Measurements from ENCODE around the gene IBA57. TPM values are rescaled to one million over a fixed set of nuclear protein-coding genes. Genes with fewer than 3 reads are reported as not detected.

Gene IBA57
- polyA plus RNA-seq, 1 donor (not counting 4 experiments of a cell fraction or from before 2014, with no cell fraction given), result 1.5 TPM

- dilution Hi-C loops (cut with MboI; ENCODE audit: extremely low pct_ligation_motif_present, low sequenced_read_pairs), result no loop called here
- Histone ChIP-seq H3K4me2 (ENCODE audit: control insufficient read depth, extremely low read depth, insufficient read depth, low read depth, low read length) (no peak overlapping the region), H4K20me1 (ENCODE audit: control insufficient read depth, extremely low read depth, insufficient read depth, low read length) (peaks cover 3% of the 10 kb centered on the region), H2AFZ (ENCODE audit: control insufficient read depth, low read length) (no peak overlapping the region), H3K4me3 (ENCODE audit: control insufficient read depth in 2 of 3, extremely low read depth in 1 of 3, insufficient read depth in 2 of 3, low read depth in 1 of 3, low read length in 3 of 3) (no peak overlapping the region), H3K9me3 (ENCODE audit: control insufficient read depth, low read depth, low read length) (no peaks in the 10 kb centered on the region), H3K79me2 (ENCODE audit: control insufficient read depth, insufficient read depth, low read length) (peaks cover 36% of the 10 kb centered on the region), H3K27me3 (ENCODE audit: control insufficient read depth, extremely low read depth, insufficient read depth, low read length) (no peaks in the 10 kb centered on the region), H3K36me3 (ENCODE audit: control insufficient read depth in 2 of 2, extremely low read depth in 1 of 2, insufficient read depth in 2 of 2, low read length in 2 of 2) (no peaks in the 10 kb centered on the region), H3K9ac (ENCODE audit: control insufficient read depth, extremely low read depth, insufficient read depth, low read length) (no peak overlapping the region), H3K27ac (ENCODE audit: control insufficient read depth, insufficient read depth, low read length) (no peak overlapping the region), H3K4me1 (ENCODE audit: control insufficient read depth, extremely low read depth, insufficient read depth, low read length) (peaks cover 22% of the 10 kb centered on the region), H3K9me1 (ENCODE audit: control insufficient read depth, extremely low read depth, insufficient read depth, low read length) (no peaks in the 10 kb centered on the region)
- TF ChIP-seq CTCF (optimal IDR thresholded peaks at IDR 0.05 in 1 of 3, IDR thresholded peaks at IDR 0.05 in 1 of 3, conservative IDR thresholded peaks at IDR 0.05 in 1 of 3; ENCODE audit: extremely low read depth in 1 of 3, insufficient read depth in 2 of 3, low read length in 3 of 3) (no peak), EZH2 (IDR thresholded peaks at IDR 0.05; ENCODE audit: low read length) (no peak)
- DNase-seq (ENCODE audit: low read depth, low spot score) (no peak), FAIRE-seq (no peak)
These were observed 3.1 kb downstream of the IBA57 start for GRCh38 chr1:228168563-228169270.

- dilution Hi-C loops (cut with MboI; ENCODE audit: extremely low pct_ligation_motif_present, low sequenced_read_pairs), result no loop called here
- peaks cover 20% of the 10 kb centered on the region for H3K4me1 ChIP-seq (ENCODE audit: control insufficient read depth, extremely low read depth, insufficient read depth, low read length)
- H3K36me3 ChIP-seq (ENCODE audit: control insufficient read depth in 2 of 2, extremely low read depth in 1 of 2, insufficient read depth in 2 of 2, low read length in 2 of 2), result no peaks in the 10 kb centered on the region
- no peak overlapping the region for H2AFZ ChIP-seq (ENCODE audit: control insufficient read depth, low read length)
- no peak overlapping the region for H3K4me3 ChIP-seq (ENCODE audit: control insufficient read depth in 2 of 3, extremely low read depth in 1 of 3, insufficient read depth in 2 of 3, low read depth in 1 of 3, low read length in 3 of 3)
- no peaks in the 10 kb centered on the region for H3K9me3 ChIP-seq (ENCODE audit: control insufficient read depth, low read depth, low read length)
- H3K27ac ChIP-seq (ENCODE audit: control insufficient read depth, insufficient read depth, low read length), result no peak overlapping the region
- no peaks in the 10 kb centered on the region for H3K27me3 ChIP-seq (ENCODE audit: control insufficient read depth, extremely low read depth, insufficient read depth, low read length)
- H3K9ac ChIP-seq (ENCODE audit: control insufficient read depth, extremely low read depth, insufficient read depth, low read length), result no peak overlapping the region
- peaks cover 36% of the 10 kb centered on the region for H3K79me2 ChIP-seq (ENCODE audit: control insufficient read depth, insufficient read depth, low read length)
- peaks cover 3% of the 10 kb centered on the region for H4K20me1 ChIP-seq (ENCODE audit: control insufficient read depth, extremely low read depth, insufficient read depth, low read length)
- H3K4me2 ChIP-seq (ENCODE audit: control insufficient read depth, extremely low read depth, insufficient read depth, low read depth, low read length), result no peak overlapping the region
- TF ChIP-seq EZH2 (IDR thresholded peaks at IDR 0.05; ENCODE audit: low read length) (no peak), CTCF (optimal IDR thresholded peaks at IDR 0.05 in 1 of 3, IDR thresholded peaks at IDR 0.05 in 1 of 3, conservative IDR thresholded peaks at IDR 0.05 in 1 of 3; ENCODE audit: extremely low read depth in 1 of 3, insufficient read depth in 2 of 3, low read length in 3 of 3) (no peak)
- FAIRE-seq, result no peak
- DNase-seq (ENCODE audit: low read depth, low spot score), result no peak
- H3K9me1 ChIP-seq (ENCODE audit: control insufficient read depth, extremely low read depth, insufficient read depth, low read length), result no peaks in the 10 kb centered on the region
These were observed 3.7 kb downstream of the IBA57 start for GRCh38 chr1:228169345-228169744.

Measured in keratinocyte (primary cell).